M059J (cell line): ENCODE measurements around the gene IL3RA. TPM values are rescaled to one million over a fixed set of nuclear protein-coding genes. Genes with fewer than 3 reads are reported as not detected.
"Not testable (repeated sequence)": the region's sequence is repeated elsewhere in the genome, so short reads cannot be mapped to it uniquely, and the experiment has no call there.

Source experiments
- DNase-seq: peaks from one replicate; pipeline ENCODE4 v3.0.0-alpha.2; 2012; ENCODE audit warnings: low read depth
- total RNA-seq: library from RNA; depleted of rRNA; stranded (reverse); fragments of >200 nt; shearing (Covaris generic); gene quantifications from 2 replicates; pipeline ENCODE4 v1.2.3, GENCODE V29; 2014; rRNA removed

The IL3RA gene
- not detected in 2 replicates for total RNA-seq

GRCh38 chrX:1336331-1336943, at the start of gene IL3RA:
Gene IL3RA, plus strand, starts transcription at chrX:1336785. Its CDS starts 4,981 bp downstream, at chrX:1341766.
- DNase-seq, result no peak

- DNase-seq, result no peak
Measured at GRCh38 chrX:1289535-1289934, 47.0 kb upstream of the IL3RA start.

GRCh38 chrX:1291110-1291740, 45.4 kb upstream of the IL3RA start:
- DNase-seq, result no peak

GRCh38 chrX:1292575-1293290, 43.9 kb upstream of the IL3RA start:
- DNase-seq, result no peak

DNA sequence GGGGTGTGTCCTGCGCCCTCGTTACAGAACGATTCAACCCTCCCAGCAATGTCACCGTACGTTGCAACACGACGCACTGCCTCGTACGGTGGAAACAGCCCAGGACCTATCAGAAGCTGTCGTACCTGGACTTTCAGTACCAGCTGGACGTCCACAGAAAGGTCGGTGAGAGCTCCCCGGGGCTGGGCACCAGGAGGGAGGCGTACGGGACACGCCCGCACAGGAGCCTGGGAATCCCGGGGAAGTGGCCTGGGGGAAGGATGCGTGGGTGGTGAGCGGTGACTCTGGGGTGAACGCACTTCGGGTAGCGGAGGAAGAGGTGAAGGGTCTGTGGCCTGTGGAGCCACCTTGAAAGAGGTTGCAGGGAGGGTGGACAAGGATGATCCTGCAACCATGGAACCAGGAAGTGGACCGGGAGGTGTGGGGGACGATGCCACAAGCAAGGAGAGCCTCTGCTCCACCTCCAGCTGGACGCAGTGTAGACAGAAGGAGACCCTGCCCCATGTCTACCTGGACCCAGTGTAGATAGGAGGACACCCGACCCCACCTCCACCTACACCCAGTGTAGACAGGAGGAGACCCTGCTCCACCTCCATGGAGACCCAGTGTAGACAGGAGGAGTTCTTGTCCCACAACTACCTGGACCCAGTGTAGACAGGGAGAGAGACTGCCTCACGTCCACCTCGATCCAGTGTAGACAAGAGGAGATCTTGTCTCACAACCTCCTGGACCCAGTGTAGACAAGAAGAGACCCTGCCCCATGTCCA, 42.1 kb upstream of the IL3RA start:
- DNase-seq, result no peak

DNA sequence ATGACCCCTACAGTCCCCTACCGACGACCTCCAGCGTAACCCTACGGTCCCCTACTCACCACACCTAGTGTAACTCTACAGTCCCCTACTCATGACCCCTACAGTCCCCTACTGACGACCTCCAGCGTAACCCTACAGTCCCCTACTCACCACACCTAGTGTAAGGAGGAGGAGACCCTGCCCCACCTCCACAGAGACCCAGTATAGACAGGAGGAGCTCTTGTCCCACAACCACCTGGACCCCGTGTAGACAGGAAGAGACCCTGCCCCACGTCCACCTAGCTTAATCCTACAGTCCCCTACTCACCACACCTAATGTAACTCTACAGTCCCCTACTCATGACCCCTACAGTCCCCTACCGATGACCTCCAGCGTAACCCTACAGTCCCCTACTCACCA, 41.0 kb upstream of the IL3RA start:
- no peak for DNase-seq

DNA sequence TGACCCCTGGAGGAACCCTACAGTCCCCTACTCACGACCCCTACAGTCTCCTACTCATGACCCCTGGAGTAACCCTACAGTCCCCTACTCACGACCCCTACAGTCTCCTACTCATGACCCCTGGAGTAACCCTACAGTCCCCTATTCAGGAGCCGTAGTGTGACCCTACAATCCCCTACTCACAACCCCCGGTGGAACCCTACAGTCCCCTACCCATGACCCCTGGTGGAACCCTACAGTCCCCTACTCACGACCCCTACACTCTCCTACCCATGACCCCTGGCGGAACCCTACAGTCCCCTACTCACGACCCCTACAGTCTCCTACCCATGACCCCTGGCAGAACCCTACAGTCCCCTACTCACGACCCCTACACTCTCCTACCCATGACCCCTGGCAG, 39.0 kb upstream of the IL3RA start:
- DNase-seq, result not testable (repeated sequence)

- DNase-seq, result no peak
Measured at GRCh38 chrX:1300449-1300848, 36.1 kb upstream of the IL3RA start.

GRCh38 chrX:1305411-1305810, 31.2 kb upstream of the IL3RA start:
- DNase-seq, result no peak

DNA sequence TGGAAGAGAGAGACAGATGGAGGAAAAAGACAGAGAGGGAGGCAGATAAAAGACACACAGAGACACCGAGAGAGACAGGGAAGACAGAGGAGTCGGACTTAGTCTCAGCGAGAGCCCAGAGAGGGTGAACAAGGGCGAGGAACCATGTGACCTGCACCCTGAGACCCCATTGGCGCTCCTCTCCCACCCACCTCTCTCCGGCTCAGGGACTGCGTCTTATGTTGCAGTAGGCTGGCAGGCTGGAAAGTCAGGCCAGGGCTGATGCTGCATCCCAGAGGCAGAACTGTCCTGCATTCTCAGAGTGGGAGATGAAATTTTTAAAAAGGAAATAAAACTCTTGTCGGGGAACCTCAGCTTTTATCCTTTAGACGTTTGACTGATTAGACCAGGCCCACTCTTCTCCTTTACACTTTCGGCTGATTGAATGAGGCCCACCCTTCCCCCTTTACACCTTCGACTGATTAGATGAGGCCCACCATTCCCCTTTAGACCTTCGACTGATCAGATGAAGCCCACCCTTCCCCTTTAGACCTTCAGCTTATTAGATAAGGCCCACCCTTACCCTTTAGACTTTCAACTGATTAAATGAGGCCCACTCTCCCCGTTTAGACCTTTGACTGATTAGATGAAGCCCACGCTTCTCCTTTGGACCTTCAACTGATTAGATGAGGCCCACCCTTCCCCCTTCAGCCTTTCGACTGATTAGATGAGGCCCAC, 29.5 kb upstream of the IL3RA start:
- DNase-seq, result no peak

DNA sequence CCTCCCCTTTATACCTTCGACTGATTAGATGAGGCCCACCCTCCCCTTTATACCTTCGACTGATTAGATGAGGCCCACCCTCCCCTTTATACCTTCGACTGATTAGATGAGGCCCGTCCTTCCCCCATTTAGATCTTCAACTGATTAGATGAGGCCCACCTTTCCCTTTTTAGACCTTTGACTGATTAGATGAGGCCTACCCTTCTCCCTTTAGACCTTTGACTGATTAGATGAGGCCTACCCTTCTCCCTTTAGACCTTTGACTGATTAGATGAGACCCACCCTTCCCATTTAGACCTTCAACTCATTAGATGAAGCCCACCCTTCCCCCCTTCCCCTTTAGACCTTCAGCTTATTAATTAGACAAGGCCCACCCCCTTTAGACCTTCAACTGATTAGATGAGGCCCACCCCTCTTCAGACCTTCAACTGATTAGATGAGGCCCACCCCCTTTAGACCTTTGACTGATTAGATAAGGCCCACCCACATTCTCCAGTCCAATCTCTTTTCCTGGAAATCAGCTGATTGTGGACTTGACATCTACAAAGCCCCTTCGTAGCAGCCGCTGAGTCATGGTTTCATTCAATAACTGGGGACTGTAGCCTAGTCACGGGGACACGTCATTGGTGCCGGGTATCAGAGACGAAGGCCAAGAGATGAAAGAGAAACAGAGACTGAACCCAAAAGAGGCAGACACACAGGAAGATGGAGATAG, 28.8 kb upstream of the IL3RA start:
- no peak for DNase-seq

GRCh38 chrX:1308476-1308875, 28.1 kb upstream of the IL3RA start:
- no peak for DNase-seq

DNA sequence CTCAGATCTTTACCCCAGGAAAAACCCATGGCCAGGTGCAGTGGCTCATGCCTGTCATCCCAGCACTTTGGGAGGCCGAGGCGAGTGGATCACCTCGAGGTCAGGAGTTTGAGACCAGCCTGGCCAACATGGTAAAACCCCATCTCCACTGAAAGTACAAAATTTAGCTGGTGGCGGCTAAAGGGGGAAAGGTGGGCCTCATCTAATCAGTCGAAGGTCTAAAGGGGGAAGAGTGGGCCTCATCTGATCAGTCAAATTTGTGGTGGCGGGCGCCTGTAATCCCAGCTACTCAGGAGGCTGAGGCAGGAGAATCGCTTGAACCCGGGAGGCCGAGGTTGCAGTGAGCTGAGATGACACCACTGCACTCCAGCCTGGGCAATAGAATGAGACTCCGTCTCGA, 27.7 kb upstream of the IL3RA start:
- not testable (repeated sequence) for DNase-seq

DNA sequence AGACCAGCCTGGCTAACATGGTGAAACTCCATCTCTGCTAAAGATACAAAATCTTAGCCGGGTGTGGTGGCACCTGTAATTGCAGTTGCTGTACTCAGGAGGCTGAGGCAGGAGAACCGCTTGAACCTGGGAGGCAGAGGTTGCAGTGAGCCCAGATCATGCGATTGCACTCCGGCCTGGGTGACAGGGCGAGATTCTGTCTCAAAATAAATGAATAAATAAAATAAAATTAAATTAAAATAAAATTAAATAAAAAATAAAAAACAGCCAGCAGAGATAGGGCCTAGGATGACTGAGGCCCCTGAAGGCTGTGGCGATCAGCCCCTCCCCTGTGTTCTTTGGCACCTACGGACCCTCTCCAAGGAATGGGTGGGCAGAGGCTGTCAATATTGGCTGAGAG, 22.8 kb upstream of the IL3RA start:
- DNase-seq, result no peak

GRCh38 chrX:1316527-1316926, 20.1 kb upstream of the IL3RA start:
- DNase-seq, result no peak

- no peak for DNase-seq
Measured at GRCh38 chrX:1321674-1322073, 14.9 kb upstream of the IL3RA start.

GRCh38 chrX:1322393-1322792, 14.2 kb upstream of the IL3RA start:
- peak; percentile 45 for DNase-seq

DNA sequence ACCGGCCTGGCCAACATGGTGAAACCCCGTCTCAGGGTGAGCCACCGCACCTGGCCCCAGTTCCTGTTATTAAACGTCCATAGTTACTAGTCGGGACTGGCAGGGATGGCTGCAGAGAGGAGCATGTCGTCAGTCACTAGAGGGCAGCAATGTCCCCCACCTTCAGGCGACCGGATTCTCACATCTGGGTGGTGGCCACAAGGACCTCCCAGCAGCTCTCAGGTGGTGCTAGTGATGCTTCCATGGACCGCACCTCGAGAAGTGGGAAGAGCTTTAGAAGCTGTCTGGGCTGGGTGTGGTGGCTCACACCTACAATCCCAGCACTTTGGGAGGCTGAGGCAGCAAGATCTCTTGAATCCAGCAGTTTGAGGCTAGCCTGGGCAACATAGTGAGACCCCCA, 13.3 kb upstream of the IL3RA start:
- peak; percentile 29 for DNase-seq

DNA sequence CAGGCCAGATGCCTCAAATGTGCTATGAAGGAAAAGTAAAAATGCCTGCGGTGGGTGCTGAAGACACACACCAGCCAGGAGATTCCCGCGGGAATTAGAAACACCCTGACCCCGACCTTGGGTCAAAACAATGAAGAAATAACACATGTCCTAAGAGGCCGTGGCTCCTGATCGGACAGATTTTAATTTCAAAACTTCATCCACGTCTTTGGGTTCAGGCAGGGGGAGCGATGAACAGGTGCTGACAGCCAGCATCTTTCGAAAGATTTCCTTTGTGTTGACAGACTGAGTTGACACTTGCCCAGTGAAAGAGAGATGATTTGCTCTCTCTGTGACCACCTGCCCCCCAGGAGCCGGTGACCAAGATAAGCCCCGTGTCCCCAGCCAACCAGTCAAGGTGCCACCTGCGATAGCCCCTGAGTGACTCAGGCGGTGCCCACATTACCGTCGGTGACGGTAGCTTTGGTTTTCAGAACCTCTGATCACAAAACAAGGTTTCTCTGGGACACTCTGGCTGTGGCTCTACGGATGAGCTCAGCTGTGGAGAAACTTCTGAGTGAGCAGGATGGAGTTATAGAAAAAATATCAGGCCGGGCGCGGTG, 11.0 kb upstream of the IL3RA start:
- DNase-seq, result no peak

- DNase-seq, result no peak
Measured at GRCh38 chrX:1327651-1328304, 8.8 kb upstream of the IL3RA start.
